ENCODE results near the gene ROMO1.
"Not testable (repeated sequence)": the region's sequence is repeated elsewhere in the genome, so short reads cannot be mapped to it uniquely, and the experiment has no call there.

The ROMO1 gene

GRCh38 chr20:35723652-35724320 lies 24.6 kb downstream of the ROMO1 start:
- DNase-seq; in situ Hi-C loops (cut with HindIII; ENCODE audit: low pct_ligation_motif_present, low pct_unique_long_range_greater_than_20kb, low sequenced_read_pairs): not testable (repeated sequence)

GRCh38 chr20:35724321-35725230 lies 25.4 kb downstream of the ROMO1 start:
- in situ Hi-C loops (cut with HindIII; ENCODE audit: low pct_ligation_motif_present, low pct_unique_long_range_greater_than_20kb, low sequenced_read_pairs): no loop called here
- DNase-seq: no peak

GRCh38 chr20:35726842-35727711 lies 27.9 kb downstream of the ROMO1 start:
- in situ Hi-C loops (cut with HindIII; ENCODE audit: low pct_ligation_motif_present, low pct_unique_long_range_greater_than_20kb, low sequenced_read_pairs): no loop called here
- DNase-seq: no peak

GRCh38 chr20:35729283-35729807 lies 30.1 kb downstream of the ROMO1 start:
- in situ Hi-C loops (cut with HindIII; ENCODE audit: low pct_ligation_motif_present, low pct_unique_long_range_greater_than_20kb, low sequenced_read_pairs): no loop called here
- DNase-seq: no peak

- no peak for DNase-seq
- in situ Hi-C loops (cut with HindIII; ENCODE audit: low pct_ligation_motif_present, low pct_unique_long_range_greater_than_20kb, low sequenced_read_pairs): no loop called here
These were observed 30.8 kb downstream of the ROMO1 start for GRCh38 chr20:35729836-35730582.

GRCh38 chr20:35730583-35731468 lies 31.6 kb downstream of the ROMO1 start:
- no peak for DNase-seq
- in situ Hi-C loops (cut with HindIII; ENCODE audit: low pct_ligation_motif_present, low pct_unique_long_range_greater_than_20kb, low sequenced_read_pairs): no loop called here

- in situ Hi-C loops (cut with HindIII; ENCODE audit: low pct_ligation_motif_present, low pct_unique_long_range_greater_than_20kb, low sequenced_read_pairs): no loop called here
These were observed 32.2 kb downstream of the ROMO1 start for GRCh38 chr20:35731469-35731788.

GRCh38 chr20:35731862-35732643 lies 32.8 kb downstream of the ROMO1 start:
- in situ Hi-C loops (cut with HindIII; ENCODE audit: low pct_ligation_motif_present, low pct_unique_long_range_greater_than_20kb, low sequenced_read_pairs): no loop called here
- DNase-seq: no peak

More at GRCh38 chr20:35731469-35731788, 32.2 kb downstream of the ROMO1 start:
- no peak for DNase-seq

- DNase-seq: no peak
- in situ Hi-C loops (cut with HindIII; ENCODE audit: low pct_ligation_motif_present, low pct_unique_long_range_greater_than_20kb, low sequenced_read_pairs): no loop called here
These were observed 33.4 kb downstream of the ROMO1 start for GRCh38 chr20:35732644-35732982.

GRCh38 chr20:35734374-35734773 lies 35.2 kb downstream of the ROMO1 start:
- in situ Hi-C loops (cut with HindIII; ENCODE audit: low pct_ligation_motif_present, low pct_unique_long_range_greater_than_20kb, low sequenced_read_pairs): no loop called here
- no peak for DNase-seq

- in situ Hi-C loops (cut with HindIII; ENCODE audit: low pct_ligation_motif_present, low pct_unique_long_range_greater_than_20kb, low sequenced_read_pairs): no loop called here
These were observed 35.8 kb downstream of the ROMO1 start for GRCh38 chr20:35734777-35735649.

GRCh38 chr20:35735826-35736470 lies 36.7 kb downstream of the ROMO1 start:
- no peak for DNase-seq
- in situ Hi-C loops (cut with HindIII; ENCODE audit: low pct_ligation_motif_present, low pct_unique_long_range_greater_than_20kb, low sequenced_read_pairs): no loop called here

More at GRCh38 chr20:35734777-35735649, 35.8 kb downstream of the ROMO1 start:
- DNase-seq: no peak

- in situ Hi-C loops (cut with HindIII; ENCODE audit: low pct_ligation_motif_present, low pct_unique_long_range_greater_than_20kb, low sequenced_read_pairs): no loop called here
- DNase-seq: no peak
These were observed 38.7 kb downstream of the ROMO1 start for GRCh38 chr20:35737865-35738333.

- DNase-seq: no peak
- in situ Hi-C loops (cut with HindIII; ENCODE audit: low pct_ligation_motif_present, low pct_unique_long_range_greater_than_20kb, low sequenced_read_pairs): no loop called here
These were observed 39.4 kb downstream of the ROMO1 start for GRCh38 chr20:35738410-35739179.
